Neural cell (in vitro differentiated cells): Measurements from ENCODE around the gene FAM171A1. TPM values are rescaled to one million over a fixed set of nuclear protein-coding genes. Genes with fewer than 3 reads are reported as not detected.
"Not testable (repeated sequence)": the region's sequence is repeated elsewhere in the genome, so short reads cannot be mapped to it uniquely, and the experiment has no call there.

ENCODE experiments used
- H2AFZ ChIP-seq: fragments of 200-600, 300-800 bp; sonication (generic), shearing (Covaris generic); 2 replicates; pipeline ENCODE4 v1.6.0; 2014; ENCODE audit warnings: low read depth, mild to moderate bottlenecking, antibody characterized with exemption, low read length, moderate library complexity
- H3F3A ChIP-seq: fragments of 200-600 bp; shearing (Covaris generic); 2 replicates; pipeline ENCODE4 v1.6.1; 2016; ENCODE audit warnings: mild to moderate bottlenecking, moderate library complexity, mixed read lengths, antibody characterized with exemption, low read length; ENCODE audit not compliant: insufficient read depth, poor library complexity, severe bottlenecking
- H3K27ac ChIP-seq: fragments of 200-600, 300-800 bp; sonication (generic), shearing (Covaris generic); 2 replicates; pipeline ENCODE4 v1.5.1; 2014; ENCODE audit warnings: mild to moderate bottlenecking, low read length, moderate library complexity
- H3K27me3 ChIP-seq: fragments of 300-800, 200-600 bp; sonication (generic), shearing (Covaris generic); 2 replicates; pipeline ENCODE4 v1.6.0; 2014; ENCODE audit warnings: mild to moderate bottlenecking, low read depth, low read length, moderate library complexity; ENCODE audit not compliant: insufficient read depth
- H3K36me3 ChIP-seq: fragments of 300-800, 200-600 bp; sonication (generic), shearing (Covaris generic); 2 replicates; pipeline ENCODE4 v1.5.1; 2014; ENCODE audit warnings: mild to moderate bottlenecking, antibody characterized with exemption, low read length, moderate library complexity; ENCODE audit not compliant: insufficient read depth
- H3K4me2 ChIP-seq: fragments of 300-800, 200-600 bp; sonication (generic), shearing (Covaris generic); 2 replicates; pipeline ENCODE4 v1.6.0; 2014; ENCODE audit warnings: mild to moderate bottlenecking, low read length
- H3K4me3 ChIP-seq: fragments of 300-800, 200-600 bp; sonication (generic), shearing (Covaris generic); 2 replicates; pipeline ENCODE4 v1.5.1; 2014; ENCODE audit warnings: mild to moderate bottlenecking, low read length, moderate library complexity
- H3K79me2 ChIP-seq: fragments of 200-600 bp; shearing (Covaris generic); replicated peaks from 2 replicates; pipeline ENCODE4 v1.6.0; 2014; ENCODE audit warnings: mild to moderate bottlenecking, low read length, moderate library complexity; ENCODE audit not compliant: insufficient read depth
- H3K9ac ChIP-seq: fragments of 300-800, 200-600 bp; sonication (generic), shearing (Covaris generic); 2 replicates; pipeline ENCODE4 v1.6.1; 2016; ENCODE audit warnings: mild to moderate bottlenecking, low read length, mixed read lengths
- H3K9me2 ChIP-seq: fragments of 200-600 bp; shearing (Covaris generic); 2 replicates; pipeline ENCODE4 v1.6.1; 2016; ENCODE audit warnings: mild to moderate bottlenecking, low read length, mixed read lengths; ENCODE audit not compliant: insufficient read depth
- H3K9me3 ChIP-seq: fragments of 200-600, 300-800 bp; sonication (generic), shearing (Covaris generic); 2 replicates; pipeline ENCODE4 v1.6.1; 2016; ENCODE audit warnings: mild to moderate bottlenecking, mixed run types, low read length, moderate library complexity, mixed read lengths
- H4K20me1 ChIP-seq: fragments of 200-600 bp; shearing (Covaris generic); 2 replicates; pipeline ENCODE4 v1.6.1; 2016; ENCODE audit warnings: mild to moderate bottlenecking, mixed run types; ENCODE audit not compliant: insufficient read depth
- CTCF ChIP-seq: fragments of 450-650 bp; IDR thresholded peaks from 2 replicates; pipeline ENCODE4 v1.5.1; 2014; ENCODE audit warnings: antibody characterized with exemption, mild to moderate bottlenecking, moderate library complexity; ENCODE audit not compliant: poor library complexity, severe bottlenecking
- EP300 ChIP-seq: fragments of 450-650 bp; conservative IDR thresholded peaks from 2 replicates; pipeline ENCODE4 v1.6.1; 2014; ENCODE audit warnings: antibody characterized with exemption, mild to moderate bottlenecking, moderate library complexity; ENCODE audit not compliant: poor library complexity, severe bottlenecking
- EZH2 ChIP-seq: fragments of 200-600, 300-800 bp; shearing (Covaris generic), sonication (generic); IDR thresholded peaks from 2 replicates; pipeline ENCODE4 v1.6.1; 2014; ENCODE audit warnings: antibody characterized with exemption, low read length, borderline replicate concordance, mild to moderate bottlenecking; ENCODE audit not compliant: insufficient read depth, poor library complexity, severe bottlenecking
- MXI1 ChIP-seq: fragments of 450-650 bp; conservative IDR thresholded peaks from 2 replicates; pipeline ENCODE4 v1.6.1; 2014; ENCODE audit warnings: antibody characterized with exemption, mild to moderate bottlenecking; ENCODE audit not compliant: poor library complexity, severe bottlenecking
- POLR2AphosphoS5 ChIP-seq: IDR thresholded peaks from 2 replicates; pipeline ENCODE4 v1.6.1; 2012
- RAD21 ChIP-seq: fragments of 450-650 bp; conservative IDR thresholded peaks from 2 replicates; pipeline ENCODE4 v1.6.1; 2014; ENCODE audit warnings: antibody characterized with exemption, mild to moderate bottlenecking, moderate library complexity
- REST ChIP-seq: IDR thresholded peaks from 2 replicates; pipeline ENCODE4 v1.6.1; 2012; ENCODE audit warnings: borderline replicate concordance
- SMC3 ChIP-seq: fragments of 450-650 bp; conservative IDR thresholded peaks from 2 replicates; pipeline ENCODE4 v1.6.1; 2014; ENCODE audit warnings: antibody characterized with exemption, mild to moderate bottlenecking, moderate library complexity; ENCODE audit not compliant: poor library complexity
- TAF1 ChIP-seq: IDR thresholded peaks from 2 replicates; pipeline ENCODE4 v1.6.1; 2012; ENCODE audit warnings: low read depth
- polyA plus RNA-seq: library from polyadenylated mRNA; depleted of rRNA; stranded (reverse); fragments of >200 nt; gene quantifications from 2 replicates; pipeline ENCODE4 v1.2.3, GENCODE V29; 2014

FAM171A1 gene
- polyA plus RNA-seq, 1 donor from 2014 or later: 28.8 TPM

DNA sequence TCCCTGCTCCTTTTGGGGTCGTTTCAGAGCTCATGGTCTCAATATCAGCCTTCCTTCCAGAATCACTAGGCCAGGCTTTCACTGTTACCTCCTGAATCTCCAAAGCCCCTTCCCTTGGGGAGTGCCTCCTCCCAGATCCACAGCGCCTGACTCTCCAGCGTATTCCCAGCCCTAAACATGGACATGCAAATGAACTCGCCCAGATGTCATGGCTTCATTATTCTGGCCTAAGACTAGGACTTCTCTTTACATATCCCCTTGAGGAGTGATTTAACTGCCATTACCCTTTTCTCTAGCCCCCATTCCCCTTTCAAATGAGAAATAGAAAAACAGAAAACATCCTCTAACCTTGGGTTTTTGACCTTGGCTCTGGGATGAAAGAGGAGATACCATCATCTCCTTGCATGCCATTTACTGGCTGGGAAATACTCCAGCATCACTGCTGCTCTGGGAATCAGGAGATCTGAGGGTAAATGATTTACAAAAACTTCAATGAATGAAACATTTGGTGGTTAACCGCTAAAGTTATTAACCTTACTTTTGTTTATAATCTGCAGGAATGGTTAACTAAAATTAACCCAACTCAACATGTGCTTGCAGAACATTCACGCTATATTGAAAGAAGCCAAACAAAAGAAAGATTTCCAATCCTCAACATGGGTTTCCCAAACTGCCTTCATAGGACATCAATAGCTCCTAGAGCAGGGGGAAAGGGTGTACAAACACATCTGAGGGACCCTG lies 37.0 kb downstream of the FAM171A1 start:
- Histone ChIP-seq H3K27ac (no peak overlapping the region), H3K36me3 (no peaks in the 10 kb centered on the region), H3K9me3 (no peaks in the 10 kb centered on the region), H3K9me2 (no peaks in the 10 kb centered on the region), H4K20me1 (no peaks in the 10 kb centered on the region), H3K79me2 (peaks cover 16% of the 10 kb centered on the region), H3K4me2 (no peak overlapping the region), H3K4me3 (no peak overlapping the region), H2AFZ (no peak overlapping the region), H3K27me3 (no peaks in the 10 kb centered on the region), H3F3A (no peaks in the 10 kb centered on the region), H3K9ac (no peak overlapping the region)
- TF ChIP-seq SMC3: no peak
- TF ChIP-seq TAF1: no peak
- no peak for TF ChIP-seq EZH2
- TF ChIP-seq CTCF: no peak
- TF ChIP-seq EP300: no peak
- no peak for TF ChIP-seq POLR2AphosphoS5
- no peak for TF ChIP-seq MXI1
- no peak for TF ChIP-seq REST
- no peak for TF ChIP-seq RAD21

GRCh38 chr10:15333181-15333580 lies 37.9 kb downstream of the FAM171A1 start:
- not testable (repeated sequence) for H3K36me3 ChIP-seq, H3K9ac ChIP-seq, H3F3A ChIP-seq, H3K4me3 ChIP-seq, H3K27me3 ChIP-seq, H2AFZ ChIP-seq, H3K27ac ChIP-seq, H3K9me2 ChIP-seq, H3K9me3 ChIP-seq, H4K20me1 ChIP-seq, H3K4me2 ChIP-seq
- H3K79me2 ChIP-seq: peaks cover 16% of the 10 kb centered on the region
